Erythroblast (primary cell): ENCODE results near the gene DDX31.
"Not testable (repeated sequence)": the region's sequence is repeated elsewhere in the genome, so short reads cannot be mapped to it uniquely, and the experiment has no call there.

ENCODE experiments used
- DNase-seq, 2 experiments: peaks; one replicate each; lab custom pipeline; 2025; lab: John Stamatoyannopoulos, UW
- GATA1 ChIP-seq: IDR thresholded peaks from 2 replicates; pipeline ENCODE4 v1.6.1; 2011; ENCODE audit warnings: low read depth, mild to moderate bottlenecking, control low read depth, low read length, moderate library complexity
- POLR2A ChIP-seq: IDR thresholded peaks from 2 replicates; pipeline ENCODE4 v1.6.1; 2011; ENCODE audit warnings: mild to moderate bottlenecking, low read length

The DDX31 gene

GRCh38 chr9:132669698-132670456 is at the start of gene DDX31:
Gene DDX31, minus strand, starts transcription at chr9:132669983. Its CDS starts 49 bp downstream, at chr9:132669934.
- DNase-seq, result peak; percentile 89 to 93
- TF ChIP-seq POLR2A (peak; percentile 76), GATA1 (no peak)

GRCh38 chr9:132718381-132718928 is 48.7 kb upstream of the DDX31 start:
- not testable (repeated sequence) for DNase-seq

GRCh38 chr9:132717326-132717945 is 47.7 kb upstream of the DDX31 start:
- no peak for DNase-seq
- TF ChIP-seq POLR2A, result no peak
- no peak for TF ChIP-seq GATA1

- DNase-seq, result no peak
- TF ChIP-seq POLR2A, result no peak
- TF ChIP-seq GATA1, result no peak
Observed at GRCh38 chr9:132716007-132716406, 46.2 kb upstream of the DDX31 start.

GRCh38 chr9:132712753-132713152 is 43.0 kb upstream of the DDX31 start:
- DNase-seq, result no peak
- TF ChIP-seq POLR2A (no peak), GATA1 (no peak)

- no peak for TF ChIP-seq GATA1
- no peak for TF ChIP-seq POLR2A
- no peak for DNase-seq
Observed at GRCh38 chr9:132711846-132712245, 42.1 kb upstream of the DDX31 start.

GRCh38 chr9:132711152-132711551 is 41.4 kb upstream of the DDX31 start:
- not testable (repeated sequence) for DNase-seq

- TF ChIP-seq POLR2A, result no peak
- TF ChIP-seq GATA1, result no peak
- DNase-seq, result no peak
Observed at GRCh38 chr9:132710333-132710732, 40.5 kb upstream of the DDX31 start.

GRCh38 chr9:132708769-132709430 is 39.1 kb upstream of the DDX31 start:
- no peak for DNase-seq
- TF ChIP-seq POLR2A, result no peak
- TF ChIP-seq GATA1, result no peak

- TF ChIP-seq GATA1 (no peak), POLR2A (no peak)
- no peak for DNase-seq
Observed at GRCh38 chr9:132708239-132708638, 38.5 kb upstream of the DDX31 start.

GRCh38 chr9:132703336-132703735 is 33.6 kb upstream of the DDX31 start:
- no peak for DNase-seq
- TF ChIP-seq GATA1, result no peak
- no peak for TF ChIP-seq POLR2A

- TF ChIP-seq GATA1, result no peak
- no peak for TF ChIP-seq POLR2A
- DNase-seq, result no peak
Observed at GRCh38 chr9:132702254-132702653, 32.5 kb upstream of the DDX31 start.

GRCh38 chr9:132699956-132700355 is 30.2 kb upstream of the DDX31 start:
- TF ChIP-seq GATA1, result no peak
- no peak for TF ChIP-seq POLR2A
- no peak for DNase-seq

- no peak for DNase-seq
- TF ChIP-seq GATA1, result no peak
- TF ChIP-seq POLR2A, result no peak
Observed at GRCh38 chr9:132698989-132699388, 29.2 kb upstream of the DDX31 start.

- DNase-seq, result peak in 1 of 2 experiments; percentile 14
- TF ChIP-seq GATA1 (no peak), POLR2A (no peak)
Observed at GRCh38 chr9:132697230-132697629, 27.4 kb upstream of the DDX31 start.
